HEK293 (cell line): ENCODE data around the gene SERPINI1.

Experiments
- CTCF ChIA-PET: fragments of 350-600 bp; formaldehyde crosslinking; extraction: SDS; loops from one replicate; lab custom pipeline; 2021; ENCODE audit warnings: antibody characterized with exemption; lab: Yijun Ruan, JAX
- POLR2A ChIA-PET: fragments of 300-600 bp; formaldehyde crosslinking; extraction: SDS; loops from one replicate; lab custom pipeline; 2020; ENCODE audit warnings: antibody characterized with exemption, inconsistent platforms; lab: Yijun Ruan, JAX
- H3K27ac ChIP-seq: fragments of 200-500 bp; sonication (Bioruptor generic); 2 replicates; pipeline ENCODE4 v1.5.1; 2014; ENCODE audit warnings: low read depth, low read length, control low read depth, inconsistent platforms; ENCODE audit errors: extremely low read depth
- H3K36me3 ChIP-seq, 2 experiments: fragments of 200-500 bp in 1 of 2; sonication (Bioruptor generic) in 1 of 2; 1 replicate in 1 of 2; 2 replicates in 1 of 2; pipeline ENCODE4 v1.5.1; 2014 to 2017; ENCODE audit warnings: inconsistent platforms in 2 of 2, low read length in 2 of 2; ENCODE audit not compliant: control insufficient read depth in 2 of 2, insufficient read depth in 1 of 2
- H3K4me1 ChIP-seq: fragments of 200-500 bp; sonication (Bioruptor generic); 2 replicates; pipeline ENCODE4 v1.5.1; 2014; ENCODE audit warnings: mild to moderate bottlenecking, low read length, inconsistent platforms; ENCODE audit not compliant: control insufficient read depth, insufficient read depth
- H3K4me3 ChIP-seq: 2 replicates; pipeline ENCODE4 v1.5.1; 2011; ENCODE audit warnings: low read depth, mild to moderate bottlenecking, control low read depth, low read length, moderate library complexity
- H3K9me3 ChIP-seq: fragments of 200-500 bp; sonication (Bioruptor generic); 2 replicates; pipeline ENCODE4 v1.5.1; 2014; ENCODE audit warnings: low read depth, low read length, inconsistent platforms; ENCODE audit not compliant: control insufficient read depth, insufficient read depth
- EGR2 ChIP-seq: fragments of 450-650 bp; formaldehyde crosslinking; IDR thresholded peaks from 2 replicates; pipeline ENCODE4 v1.5.1; 2016; ENCODE audit warnings: low read depth, missing biosample characterization, missing genetic modification characterization
- IKZF3 ChIP-seq: fragments of 450-650 bp; IDR thresholded peaks from 2 replicates; pipeline ENCODE4 v1.5.0; 2018; ENCODE audit warnings: missing biosample characterization, mild to moderate bottlenecking, missing genetic modification characterization, moderate library complexity
- KLF10 ChIP-seq: fragments of 450-650 bp; IDR thresholded peaks from 2 replicates; pipeline ENCODE4 v1.5.1; 2018; ENCODE audit warnings: missing biosample characterization, mild to moderate bottlenecking, missing genetic modification characterization
- KLF16 ChIP-seq: fragments of 450-650 bp; formaldehyde crosslinking; IDR thresholded peaks from 2 replicates; pipeline ENCODE4 v1.5.1; 2017; ENCODE audit warnings: missing biosample characterization, missing genetic modification characterization
- KLF9 ChIP-seq: fragments of 450-650 bp; formaldehyde crosslinking; IDR thresholded peaks from 2 replicates; pipeline ENCODE4 v1.5.1; 2016; ENCODE audit warnings: missing biosample characterization, missing genetic modification characterization, low read depth
- PATZ1 ChIP-seq: fragments of 450-650 bp; formaldehyde crosslinking; IDR thresholded peaks from 2 replicates; pipeline ENCODE4 v1.5.1; 2016; ENCODE audit warnings: missing biosample characterization, missing genetic modification characterization
- PBX3 ChIP-seq: sonication (generic); formaldehyde crosslinking; IDR thresholded peaks from 2 replicates; pipeline ENCODE4 v1.8.1; 2022; ENCODE audit warnings: mild to moderate bottlenecking, moderate library complexity, missing genetic modification reagents
- PRDM1 ChIP-seq: fragments of 450-650 bp; formaldehyde crosslinking; IDR thresholded peaks from 2 replicates; pipeline ENCODE4; 2016; ENCODE audit warnings: missing biosample characterization, missing genetic modification characterization
- REST ChIP-seq: fragments of 450-650 bp; formaldehyde crosslinking; IDR thresholded peaks from 2 replicates; pipeline ENCODE4 v1.5.1; 2016; ENCODE audit warnings: missing biosample characterization, missing genetic modification characterization
- ZBTB21 ChIP-seq: fragments of 450-650 bp; formaldehyde crosslinking; IDR thresholded peaks from 2 replicates; pipeline ENCODE4 v1.5.1; 2017; ENCODE audit warnings: missing biosample characterization, missing genetic modification characterization
- ZEB2 ChIP-seq: fragments of 450-650 bp; formaldehyde crosslinking; IDR thresholded peaks from 2 replicates; pipeline ENCODE4 v1.5.1; 2016; ENCODE audit warnings: missing biosample characterization, missing genetic modification characterization
- ZIC2 ChIP-seq: fragments of 450-650 bp; formaldehyde crosslinking; IDR thresholded peaks from 2 replicates; pipeline ENCODE4 v1.5.1; 2016; ENCODE audit warnings: missing biosample characterization, missing genetic modification characterization
- ZNF146 ChIP-seq: fragments of 450-650 bp; formaldehyde crosslinking; IDR thresholded peaks from 2 replicates; pipeline ENCODE4 v1.5.1; 2016; ENCODE audit warnings: missing biosample characterization, missing genetic modification characterization
- ZNF157 ChIP-seq: fragments of 450-650 bp; formaldehyde crosslinking; IDR thresholded peaks from 2 replicates; pipeline ENCODE4 v1.5.1; 2016; ENCODE audit warnings: missing biosample characterization, missing genetic modification characterization
- ZNF174 ChIP-seq: fragments of 450-650 bp; formaldehyde crosslinking; IDR thresholded peaks from 2 replicates; pipeline ENCODE4 v1.5.0; 2017; ENCODE audit warnings: missing biosample characterization, mild to moderate bottlenecking, missing genetic modification characterization
- ZNF175 ChIP-seq: fragments of 450-650 bp; formaldehyde crosslinking; IDR thresholded peaks from 2 replicates; pipeline ENCODE4 v1.5.1; 2016; ENCODE audit warnings: missing biosample characterization, missing genetic modification characterization
- ZNF280C ChIP-seq: fragments of 450-650 bp; formaldehyde crosslinking; IDR thresholded peaks from 2 replicates; pipeline ENCODE4 v1.5.1; 2016; ENCODE audit warnings: missing biosample characterization, missing genetic modification characterization
- ZNF341 ChIP-seq: fragments of 450-650 bp; formaldehyde crosslinking; IDR thresholded peaks from 2 replicates; pipeline ENCODE4; 2016; ENCODE audit warnings: low read depth, missing biosample characterization, missing genetic modification characterization
- ZNF37A ChIP-seq: fragments of 450-650 bp; IDR thresholded peaks from 2 replicates; pipeline ENCODE4 v1.5.1; 2018; ENCODE audit warnings: missing biosample characterization, missing genetic modification characterization
- ZNF623 ChIP-seq: fragments of 450-650 bp; formaldehyde crosslinking; IDR thresholded peaks from 2 replicates; pipeline ENCODE4 v1.5.1; 2016; ENCODE audit warnings: missing biosample characterization, missing genetic modification characterization
- ZNF645 ChIP-seq: fragments of 450-650 bp; formaldehyde crosslinking; IDR thresholded peaks from 2 replicates; pipeline ENCODE4; 2016; ENCODE audit warnings: missing biosample characterization, missing genetic modification characterization
- ZSCAN16 ChIP-seq: fragments of 450-650 bp; formaldehyde crosslinking; IDR thresholded peaks from 2 replicates; pipeline ENCODE4 v1.5.1; 2016; ENCODE audit warnings: missing biosample characterization, missing genetic modification characterization
- ZXDB ChIP-seq: fragments of 450-650 bp; formaldehyde crosslinking; IDR thresholded peaks from 2 replicates; pipeline ENCODE4 v1.5.1; 2016; ENCODE audit warnings: missing biosample characterization, missing genetic modification characterization

SERPINI1 gene

GRCh38 chr3:167861649-167862048 is 126.1 kb downstream of the SERPINI1 start (continued):
- TF ChIP-seq ZNF174 (tag by site-specific recombination) = no peak
- TF ChIP-seq, all 188 proteins: peak for 0

GRCh38 chr3:167862104-167862730 is 126.7 kb downstream of the SERPINI1 start:
- no peaks in the 10 kb centered on the region for H3K4me1 ChIP-seq
- CTCF ChIA-PET = no interaction called here
- H3K36me3 ChIP-seq = no peaks in the 10 kb centered on the region
- H3K27ac ChIP-seq = no peak overlapping the region
- no peaks in the 10 kb centered on the region for H3K9me3 ChIP-seq
- POLR2A ChIA-PET = no interaction called here
- H3K4me3 ChIP-seq = no peak overlapping the region
- TF ChIP-seq ZSCAN16 = no peak
- no peak for TF ChIP-seq KLF9
- TF ChIP-seq PATZ1 (tag by site-specific recombination) = no peak
- no peak for TF ChIP-seq ZNF157 (tag by site-specific recombination)
- TF ChIP-seq EGR2 (tag by site-specific recombination) = no peak
- no peak for TF ChIP-seq PRDM1 (tag by site-specific recombination)
- TF ChIP-seq KLF16 (tag by site-specific recombination) = no peak
- no peak for TF ChIP-seq ZNF623 (tag by site-specific recombination)
- TF ChIP-seq ZNF341 (tag by site-specific recombination) = no peak

GRCh38 chr3:167863811-167864551 is 128.5 kb downstream of the SERPINI1 start:
- CTCF ChIA-PET = interaction anchor here (0.6 to 1.0 kb wide), 2 partner anchors 9 to 757 kb away, joined by 3 to 7 read pairs; no protein-coding TSS in a partner anchor
- no peaks in the 10 kb centered on the region for H3K9me3 ChIP-seq
- no peak overlapping the region for H3K27ac ChIP-seq
- no peaks in the 10 kb centered on the region for H3K36me3 ChIP-seq
- POLR2A ChIA-PET = no interaction called here
- H3K4me1 ChIP-seq = no peaks in the 10 kb centered on the region
- no peak overlapping the region for H3K4me3 ChIP-seq
- TF ChIP-seq REST = no peak
- no peak for TF ChIP-seq ZIC2
- no peak for TF ChIP-seq IKZF3 (tag by site-specific recombination)
- TF ChIP-seq ZBTB21 (tag by site-specific recombination) = no peak
- no peak for TF ChIP-seq ZNF175
- TF ChIP-seq ZEB2 = no peak
- no peak for TF ChIP-seq PRDM1 (tag by site-specific recombination)
- TF ChIP-seq ZNF645 = no peak
- TF ChIP-seq PBX3 (CRISPR knock-in tag) = no peak
- TF ChIP-seq ZNF280C (tag by site-specific recombination) = no peak
- no peak for TF ChIP-seq ZNF146
- no peak for TF ChIP-seq KLF10 (tag by site-specific recombination)
- TF ChIP-seq ZXDB (tag by site-specific recombination) = no peak
- no peak for TF ChIP-seq ZNF37A (tag by site-specific recombination)
